Measurements from ENCODE around the gene UTP14A.

- TF ChIP-seq FOXP2 (optimal IDR thresholded peaks at IDR 0.05; ENCODE audit: control extremely low read depth, extremely low read length, insufficient read depth) (no peak), POLR2AphosphoS5 (IDR thresholded peaks at IDR 0.05; ENCODE audit: borderline replicate concordance, low read depth, low read length) (no peak), EZH2 (IDR thresholded peaks at IDR 0.05) (no peak)
Observed at GRCh38 chrX:129934952-129935351, 29.0 kb downstream of the UTP14A start.

Measured in SK-N-MC (cell line).